ENCODE results near the gene COMMD1. TPM values are rescaled to one million over a fixed set of nuclear protein-coding genes. Genes with fewer than 3 reads are reported as not detected.

Gene COMMD1
- polyA plus RNA-seq, 1 of the 3 experiments (the other 2 are of a cell fraction) = 32.5 TPM

DNA sequence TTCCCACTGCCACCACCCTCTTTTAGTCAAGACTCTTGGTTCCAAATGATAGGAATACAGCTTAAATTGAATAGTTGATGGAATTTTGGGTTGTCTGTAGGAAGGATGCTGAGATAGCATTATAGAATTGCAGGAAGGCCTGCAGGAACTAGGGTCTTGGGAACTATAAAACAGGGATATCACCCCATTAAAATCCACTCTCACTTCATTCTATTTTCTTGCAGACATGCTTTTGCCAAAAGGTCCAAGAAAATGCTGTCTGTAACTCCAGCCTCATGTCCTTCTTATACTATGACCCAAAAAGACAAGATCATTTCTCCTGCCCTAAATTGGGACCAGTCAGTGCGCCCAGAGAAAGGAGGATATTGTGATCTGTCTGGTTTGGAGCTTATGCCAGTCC, 89.1 kb downstream of the COMMD1 start:
- Histone ChIP-seq H3F3A (replicated peaks; ENCODE audit: insufficient read depth) (no peaks in the 10 kb centered on the region), H2AFZ (ENCODE audit: low read depth) (no peak overlapping the region), H3K4me1 (ENCODE audit: control insufficient read depth in 1 of 2, insufficient read depth in 2 of 2, low read depth in 1 of 2, low read length in 1 of 2) (peaks cover 0 to 2% of the 10 kb centered on the region in 2 experiments; a peak in 1 of 4 replicates), H3K36me3 (replicated peaks in 1 of 2; ENCODE audit: control insufficient read depth in 1 of 2, insufficient read depth in 2 of 2, low read length in 1 of 2) (no peaks in the 10 kb centered on the region), H3K79me2 (ENCODE audit: insufficient read depth) (no peaks in the 10 kb centered on the region), H3K4me3 (ENCODE audit: low read depth in 2 of 2, low read length in 1 of 2) (no peak overlapping the region), H3K9ac (no peak overlapping the region), H3K27ac (ENCODE audit: low read depth in 2 of 2, low read length in 1 of 2) (no peak overlapping the region), H4K20me1 (ENCODE audit: insufficient read depth) (no peaks in the 10 kb centered on the region), H3K4me2 (no peak overlapping the region), H3K9me3 (no peaks in the 10 kb centered on the region), H3K9me2 (no peaks in the 10 kb centered on the region), H3K27me3 (ENCODE audit: insufficient read depth) (no peaks in the 10 kb centered on the region)
- ChIA-PET POLR2A (no interaction called here), CTCF (interaction anchor here (0.9 to 4.6 kb wide), 10 partner anchors 12 to 781 kb away, joined by 3 to 143 read pairs (median 4); no protein-coding TSS in a partner anchor)
- DNase-seq = no peak
- 70% methylated on average over 1 of the region's 1 CpG for WGBS (ENCODE audit: low lambda C conversion rate)
- TF ChIP-seq RXRA (IDR thresholded peaks at IDR 0.05; ENCODE audit: borderline replicate concordance, low read depth) (no peak), FOSL2 (IDR thresholded peaks at IDR 0.05; ENCODE audit: borderline replicate concordance, low read depth) (no peak), FOXJ3 (CRISPR knock-in tag; IDR thresholded peaks at IDR 0.05) (no peak), TAF1 (IDR thresholded peaks at IDR 0.05; ENCODE audit: borderline replicate concordance, low read depth, low read length) (no peak), JUND (IDR thresholded peaks at IDR 0.05) (no peak), TEAD4 (IDR thresholded peaks at IDR 0.05; ENCODE audit: borderline replicate concordance, insufficient read depth) (no peak), ELF1 (IDR thresholded peaks at IDR 0.05) (no peak), CHD2 (IDR thresholded peaks at IDR 0.05; ENCODE audit: low read length, partially characterized antibody) (no peak), EZH2phosphoT487 (IDR thresholded peaks at IDR 0.05; ENCODE audit: borderline replicate concordance, low read depth) (no peak), GABPA (IDR thresholded peaks at IDR 0.05; ENCODE audit: low read depth) (no peak), SMC3 (IDR thresholded peaks at IDR 0.05; ENCODE audit: low read depth, low read length) (no peak), RCOR1 (IDR thresholded peaks at IDR 0.05; ENCODE audit: low read length) (no peak), RFX5 (IDR thresholded peaks at IDR 0.05; ENCODE audit: low read length) (no peak)
- TF ChIP-seq, protein P1, sequence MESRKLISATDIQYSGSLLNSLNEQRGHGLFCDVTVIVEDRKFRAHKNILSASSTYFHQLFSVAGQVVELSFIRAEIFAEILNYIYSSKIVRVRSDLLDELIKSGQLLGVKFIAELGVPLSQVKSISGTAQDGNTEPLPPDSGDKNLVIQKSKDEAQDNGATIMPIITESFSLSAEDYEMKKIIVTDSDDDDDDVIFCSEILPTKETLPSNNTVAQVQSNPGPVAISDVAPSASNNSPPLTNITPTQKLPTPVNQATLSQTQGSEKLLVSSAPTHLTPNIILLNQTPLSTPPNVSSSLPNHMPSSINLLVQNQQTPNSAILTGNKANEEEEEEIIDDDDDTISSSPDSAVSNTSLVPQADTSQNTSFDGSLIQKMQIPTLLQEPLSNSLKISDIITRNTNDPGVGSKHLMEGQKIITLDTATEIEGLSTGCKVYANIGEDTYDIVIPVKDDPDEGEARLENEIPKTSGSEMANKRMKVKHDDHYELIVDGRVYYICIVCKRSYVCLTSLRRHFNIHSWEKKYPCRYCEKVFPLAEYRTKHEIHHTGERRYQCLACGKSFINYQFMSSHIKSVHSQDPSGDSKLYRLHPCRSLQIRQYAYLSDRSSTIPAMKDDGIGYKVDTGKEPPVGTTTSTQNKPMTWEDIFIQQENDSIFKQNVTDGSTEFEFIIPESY (IDR thresholded peaks at IDR 0.05; ENCODE audit: borderline replicate concordance, low read depth) = no peak
- TF ChIP-seq, protein P2, sequence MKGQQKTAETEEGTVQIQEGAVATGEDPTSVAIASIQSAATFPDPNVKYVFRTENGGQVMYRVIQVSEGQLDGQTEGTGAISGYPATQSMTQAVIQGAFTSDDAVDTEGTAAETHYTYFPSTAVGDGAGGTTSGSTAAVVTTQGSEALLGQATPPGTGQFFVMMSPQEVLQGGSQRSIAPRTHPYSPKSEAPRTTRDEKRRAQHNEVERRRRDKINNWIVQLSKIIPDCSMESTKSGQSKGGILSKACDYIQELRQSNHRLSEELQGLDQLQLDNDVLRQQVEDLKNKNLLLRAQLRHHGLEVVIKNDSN (IDR thresholded peaks at IDR 0.05; ENCODE audit: borderline replicate concordance, low read depth) = no peak
- TF ChIP-seq, protein P3, sequence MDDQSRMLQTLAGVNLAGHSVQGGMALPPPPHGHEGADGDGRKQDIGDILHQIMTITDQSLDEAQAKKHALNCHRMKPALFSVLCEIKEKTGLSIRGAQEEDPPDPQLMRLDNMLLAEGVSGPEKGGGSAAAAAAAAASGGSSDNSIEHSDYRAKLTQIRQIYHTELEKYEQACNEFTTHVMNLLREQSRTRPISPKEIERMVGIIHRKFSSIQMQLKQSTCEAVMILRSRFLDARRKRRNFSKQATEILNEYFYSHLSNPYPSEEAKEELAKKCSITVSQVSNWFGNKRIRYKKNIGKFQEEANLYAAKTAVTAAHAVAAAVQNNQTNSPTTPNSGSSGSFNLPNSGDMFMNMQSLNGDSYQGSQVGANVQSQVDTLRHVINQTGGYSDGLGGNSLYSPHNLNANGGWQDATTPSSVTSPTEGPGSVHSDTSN (IDR thresholded peaks at IDR 0.05) = no peak
- TF ChIP-seq, protein P4, sequence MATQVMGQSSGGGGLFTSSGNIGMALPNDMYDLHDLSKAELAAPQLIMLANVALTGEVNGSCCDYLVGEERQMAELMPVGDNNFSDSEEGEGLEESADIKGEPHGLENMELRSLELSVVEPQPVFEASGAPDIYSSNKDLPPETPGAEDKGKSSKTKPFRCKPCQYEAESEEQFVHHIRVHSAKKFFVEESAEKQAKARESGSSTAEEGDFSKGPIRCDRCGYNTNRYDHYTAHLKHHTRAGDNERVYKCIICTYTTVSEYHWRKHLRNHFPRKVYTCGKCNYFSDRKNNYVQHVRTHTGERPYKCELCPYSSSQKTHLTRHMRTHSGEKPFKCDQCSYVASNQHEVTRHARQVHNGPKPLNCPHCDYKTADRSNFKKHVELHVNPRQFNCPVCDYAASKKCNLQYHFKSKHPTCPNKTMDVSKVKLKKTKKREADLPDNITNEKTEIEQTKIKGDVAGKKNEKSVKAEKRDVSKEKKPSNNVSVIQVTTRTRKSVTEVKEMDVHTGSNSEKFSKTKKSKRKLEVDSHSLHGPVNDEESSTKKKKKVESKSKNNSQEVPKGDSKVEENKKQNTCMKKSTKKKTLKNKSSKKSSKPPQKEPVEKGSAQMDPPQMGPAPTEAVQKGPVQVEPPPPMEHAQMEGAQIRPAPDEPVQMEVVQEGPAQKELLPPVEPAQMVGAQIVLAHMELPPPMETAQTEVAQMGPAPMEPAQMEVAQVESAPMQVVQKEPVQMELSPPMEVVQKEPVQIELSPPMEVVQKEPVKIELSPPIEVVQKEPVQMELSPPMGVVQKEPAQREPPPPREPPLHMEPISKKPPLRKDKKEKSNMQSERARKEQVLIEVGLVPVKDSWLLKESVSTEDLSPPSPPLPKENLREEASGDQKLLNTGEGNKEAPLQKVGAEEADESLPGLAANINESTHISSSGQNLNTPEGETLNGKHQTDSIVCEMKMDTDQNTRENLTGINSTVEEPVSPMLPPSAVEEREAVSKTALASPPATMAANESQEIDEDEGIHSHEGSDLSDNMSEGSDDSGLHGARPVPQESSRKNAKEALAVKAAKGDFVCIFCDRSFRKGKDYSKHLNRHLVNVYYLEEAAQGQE (IDR thresholded peaks at IDR 0.05; ENCODE audit: low read depth, low read length) = no peak
- TF ChIP-seq, protein P5, sequence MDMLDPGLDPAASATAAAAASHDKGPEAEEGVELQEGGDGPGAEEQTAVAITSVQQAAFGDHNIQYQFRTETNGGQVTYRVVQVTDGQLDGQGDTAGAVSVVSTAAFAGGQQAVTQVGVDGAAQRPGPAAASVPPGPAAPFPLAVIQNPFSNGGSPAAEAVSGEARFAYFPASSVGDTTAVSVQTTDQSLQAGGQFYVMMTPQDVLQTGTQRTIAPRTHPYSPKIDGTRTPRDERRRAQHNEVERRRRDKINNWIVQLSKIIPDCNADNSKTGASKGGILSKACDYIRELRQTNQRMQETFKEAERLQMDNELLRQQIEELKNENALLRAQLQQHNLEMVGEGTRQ (IDR thresholded peaks at IDR 0.05; ENCODE audit: borderline replicate concordance, low read depth, low read length) = no peak
- TF ChIP-seq, protein P6, sequence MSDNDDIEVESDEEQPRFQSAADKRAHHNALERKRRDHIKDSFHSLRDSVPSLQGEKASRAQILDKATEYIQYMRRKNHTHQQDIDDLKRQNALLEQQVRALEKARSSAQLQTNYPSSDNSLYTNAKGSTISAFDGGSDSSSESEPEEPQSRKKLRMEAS (IDR thresholded peaks at IDR 0.05; ENCODE audit: low read depth) = no peak
